Gastroesophageal sphincter (tissue), 4 donors: ENCODE data around the gene EPHB6. TPM values are rescaled to one million over a fixed set of nuclear protein-coding genes. Genes with fewer than 3 reads are reported as not detected.

Experiments used
- ATAC-seq: fragments of 150-250 bp; one replicate; pipeline ENCODE4 v1.9.1; 2016; ENCODE audit warnings: mild to moderate bottlenecking, moderate library complexity
- H3K27ac ChIP-seq, 4 donors: fragments of 200-600 bp; sonication (generic) in 3 of 4; 1 replicate in 3 of 4; 2 replicates in 1 of 4; pipeline ENCODE4 v1.5.1; 2016 to 2019
- H3K27me3 ChIP-seq: fragments of 200-600 bp; sonication (generic); one replicate; pipeline ENCODE4 v1.5.1; 2019
- H3K36me3 ChIP-seq, 2 donors: fragments of 200-600 bp; sonication (generic); one replicate each; pipeline ENCODE4 v1.5.1; 2019; ENCODE audit warnings: control low read depth in 1 of 2
- H3K4me1 ChIP-seq, 3 donors: fragments of 200-600 bp; sonication (generic); 1 replicate in 2 of 3; 2 replicates in 1 of 3; pipeline ENCODE4 v1.5.1; 2016 to 2019; ENCODE audit warnings: control low read depth in 2 of 3
- H3K4me3 ChIP-seq, 2 donors: fragments of 200-600 bp; sonication (generic); one replicate each; pipeline ENCODE4 v1.5.1; 2019; ENCODE audit warnings: mild to moderate bottlenecking in 1 of 2, moderate library complexity in 1 of 2
- H3K9me3 ChIP-seq, 3 donors: fragments of 200-600 bp; sonication (generic); one replicate each; pipeline ENCODE4 v1.5.1; 2017 to 2019; ENCODE audit warnings: control low read depth in 2 of 3
- CTCF ChIP-seq, 4 experiments: fragments of 200-600 bp in 2 of 4; fragments of 450-650 bp in 2 of 4; sonication (generic) in 1 of 4; IDR thresholded peaks; one replicate each; pipeline ENCODE4 v1.5.1; 2017 to 2019; ENCODE audit warnings: antibody characterized with exemption in 4 of 4, mild to moderate bottlenecking in 2 of 4, moderate library complexity in 2 of 4
- EP300 ChIP-seq: sonication (generic); formaldehyde crosslinking; IDR thresholded peaks from one replicate; pipeline ENCODE4 v1.6.1; 2017; ENCODE audit warnings: antibody characterized with exemption, mild to moderate bottlenecking
- POLR2A ChIP-seq, 2 donors: fragments of 450-650 bp; IDR thresholded peaks; one replicate each; pipeline ENCODE4 v1.6.1; 2017; ENCODE audit warnings: antibody characterized with exemption in 2 of 2, mild to moderate bottlenecking in 2 of 2, moderate library complexity in 1 of 2
- POLR2AphosphoS5 ChIP-seq: sonication (generic); formaldehyde crosslinking; IDR thresholded peaks from one replicate; pipeline ENCODE4 v1.6.1; 2017; ENCODE audit warnings: antibody characterized with exemption
- WGBS, 2 donors: methylation state at CpG; one replicate each; pipeline ENCODE4 v1.1.5; 2018; ENCODE audit warnings: low coverage in 1 of 2; 5-methylcytosine and 5-hydroxymethylcytosine counted together
- total RNA-seq, 4 donors: library from RNA; depleted of rRNA; stranded (reverse); fragments of >200 nt; gene quantifications; one replicate each; pipeline ENCODE4 v1.1.0, GENCODE V29; 2016

The EPHB6 gene
- total RNA-seq, 4 donors from 2014 or later: 6.0 to 22.1 (median 9.7) TPM

GRCh38 chr7:142807855-142808460 lies 46.9 kb upstream of the EPHB6 start:
- Histone ChIP-seq H3K27me3 (peaks cover 63% of the 10 kb centered on the region), H3K36me3 (no peaks in the 10 kb centered on the region), H3K27ac (no peak overlapping the region), H3K4me1 (no peaks in the 10 kb centered on the region), H3K4me3 (no peak overlapping the region), H3K9me3 (no peaks in the 10 kb centered on the region)
- WGBS, 2 donors: 43 to 69% methylated on average over 3 of the region's 3 CpGs
- no peak for ATAC-seq
- TF ChIP-seq CTCF (IDR thresholded peaks at IDR 0.05): no peak
- TF ChIP-seq POLR2A (IDR thresholded peaks at IDR 0.05): no peak
- no peak for TF ChIP-seq EP300
- TF ChIP-seq POLR2AphosphoS5: no peak

- peaks cover 68% of the 10 kb centered on the region for H3K27me3 ChIP-seq
- H3K36me3 ChIP-seq: no peaks in the 10 kb centered on the region
- H3K9me3 ChIP-seq: no peaks in the 10 kb centered on the region
- ATAC-seq: no peak
- TF ChIP-seq EP300 (no peak), POLR2A (IDR thresholded peaks at IDR 0.05) (no peak), CTCF (IDR thresholded peaks at IDR 0.05) (no peak), POLR2AphosphoS5 (no peak)
- no peak overlapping the region for H3K27ac ChIP-seq
- no peak overlapping the region for H3K4me3 ChIP-seq
- no peaks in the 10 kb centered on the region for H3K4me1 ChIP-seq
Observed at GRCh38 chr7:142808461-142808801, 46.4 kb upstream of the EPHB6 start.

GRCh38 chr7:142808802-142809583 lies 45.9 kb upstream of the EPHB6 start:
- WGBS, 2 donors: 64 to 82% methylated on average over 5 to 6 of the region's 6 CpGs
- H3K27ac ChIP-seq: no peak overlapping the region
- H3K36me3 ChIP-seq: no peaks in the 10 kb centered on the region
- H3K4me3 ChIP-seq: no peak overlapping the region
- H3K4me1 ChIP-seq: no peaks in the 10 kb centered on the region
- peaks cover 73% of the 10 kb centered on the region for H3K27me3 ChIP-seq
- TF ChIP-seq POLR2A (IDR thresholded peaks at IDR 0.05) (no peak), EP300 (no peak), POLR2AphosphoS5 (no peak)
- no peaks in the 10 kb centered on the region for H3K9me3 ChIP-seq
- ATAC-seq: peak; percentile 27

GRCh38 chr7:142809671-142810070 lies 45.2 kb upstream of the EPHB6 start:
- Histone ChIP-seq H3K27me3 (peaks cover 80% of the 10 kb centered on the region), H3K4me3 (no peak overlapping the region), H3K36me3 (no peaks in the 10 kb centered on the region), H3K27ac (no peak overlapping the region), H3K4me1 (no peaks in the 10 kb centered on the region), H3K9me3 (no peaks in the 10 kb centered on the region)
- 78 to 92% methylated on average over 2 of the region's 2 CpGs for WGBS, 2 donors
- no peak for ATAC-seq
- no peak for TF ChIP-seq POLR2AphosphoS5
- no peak for TF ChIP-seq CTCF (IDR thresholded peaks at IDR 0.05)
- no peak for TF ChIP-seq EP300
- no peak for TF ChIP-seq POLR2A (IDR thresholded peaks at IDR 0.05)

- H3K4me3 ChIP-seq: no peak overlapping the region
- no peaks in the 10 kb centered on the region for H3K36me3 ChIP-seq
- no peak for ATAC-seq
- H3K27me3 ChIP-seq: peaks cover 82% of the 10 kb centered on the region
- H3K4me1 ChIP-seq: no peaks in the 10 kb centered on the region
- TF ChIP-seq POLR2AphosphoS5: no peak
- peak; percentile 11 to 44 (median 22) for TF ChIP-seq CTCF (IDR thresholded peaks at IDR 0.05)
- TF ChIP-seq EP300: no peak
- no peak for TF ChIP-seq POLR2A (IDR thresholded peaks at IDR 0.05)
- no peak overlapping the region for H3K27ac ChIP-seq
- 24 to 25% methylated on average over 5 to 6 of the region's 6 CpGs for WGBS, 2 donors
- H3K9me3 ChIP-seq: no peaks in the 10 kb centered on the region
Observed at GRCh38 chr7:142811154-142811737, 43.6 kb upstream of the EPHB6 start.
